Measurements from ENCODE around the gene COMMD2. TPM values are rescaled to one million over a fixed set of nuclear protein-coding genes. Genes with fewer than 3 reads are reported as not detected.
A peak's percentile ranks its signal among the peaks of the same experiment; 100 is the strongest.

Gene COMMD2
- total and polyA plus RNA-seq, 2 of the 4 experiments (the other 2 are of a cell fraction): 23.6 to 46.1 TPM

- Histone ChIP-seq H3K4me2 (ENCODE audit: low read depth, low read length) (no peak overlapping the region), H3K4ac (ENCODE audit: low read depth, low read length) (peak overlapping the region; percentile 51; the same call in 1 of the 2 replicates), H3K4me3 (ENCODE audit: insufficient read depth, low read depth, low read length) (no peak overlapping the region), H4K91ac (ENCODE audit: insufficient read depth, low read depth, low read length) (no peak overlapping the region; the same call in 1 of the 2 replicates), H3K9me1 (ENCODE audit: insufficient read depth, low read length) (peaks cover 13% of the 10 kb centered on the region), H3K79me1 (ENCODE audit: low read depth in 1 of 2, low read length in 2 of 2) (peaks cover 0 to 3% of the 10 kb centered on the region in 2 experiments; a peak in 1 of 4 replicates), H3K18ac (ENCODE audit: low read depth, low read length) (peak overlapping the region; percentile 25; the same call in 1 of the 2 replicates), H3K27me3 (ENCODE audit: control insufficient read depth, insufficient read depth, low read length) (no peaks in the 10 kb centered on the region), H4K5ac (ENCODE audit: low read depth, low read length) (no peak overlapping the region), H3K9me3 (ENCODE audit: control insufficient read depth, insufficient read depth, low read length) (no peaks in the 10 kb centered on the region), H2BK15ac (ENCODE audit: low read depth, low read length) (peak overlapping the region; percentile 53; the same call in 1 of the 3 replicates), H2BK20ac (ENCODE audit: low read depth, low read length) (peak overlapping the region; percentile 38; the same call in 1 of the 2 replicates), H3K14ac (replicated peaks; ENCODE audit: low read depth, low read length) (peak overlapping the region; percentile 2; the same call in 1 of the 2 replicates), H3K56ac (ENCODE audit: extremely low read depth, insufficient read depth, low read length) (no peak overlapping the region; the same call in 1 of the 2 replicates), H3K4me1 (ENCODE audit: control insufficient read depth, insufficient read depth, low read length) (peaks cover 8% of the 10 kb centered on the region), H4K8ac (ENCODE audit: low read depth in 2 of 2, low read length in 2 of 2) (peak overlapping the region in 1 of 2 experiments; percentile 59; a peak in 2 of 4 replicates), H4K20me1 (ENCODE audit: insufficient read depth, low read length) (no peaks in the 10 kb centered on the region), H2AK5ac (ENCODE audit: low read depth, low read length) (peak overlapping the region; percentile 6; the same call in 1 of the 2 replicates), H3K36me3 (ENCODE audit: control insufficient read depth, insufficient read depth, low read length) (no peaks in the 10 kb centered on the region), H2AK9ac (replicated peaks; ENCODE audit: low read depth, low read length, poor library complexity) (no peak overlapping the region), H3K27ac (ENCODE audit: insufficient read depth, low read length) (no peak overlapping the region), H2BK5ac (ENCODE audit: low read depth, low read length, poor library complexity, severe bottlenecking) (no peak overlapping the region), H3K23ac (ENCODE audit: low read depth, low read length) (no peak overlapping the region), H2AFZ (replicated peaks; ENCODE audit: low read length, poor library complexity) (no peak overlapping the region), H2BK120ac (ENCODE audit: low read depth, low read length) (peak overlapping the region; percentile 16), H3K9ac (ENCODE audit: low read depth, low read length) (no peak overlapping the region)
- TF ChIP-seq MAFK (IDR thresholded peaks at IDR 0.05; ENCODE audit: low read depth, low read length) (no peak), CHD1 (IDR thresholded peaks at IDR 0.05; ENCODE audit: low read depth, low read length) (no peak), USF2 (IDR thresholded peaks at IDR 0.05; ENCODE audit: low read depth, low read length) (no peak), FOS (IDR thresholded peaks at IDR 0.05; ENCODE audit: low read depth, low read length) (no peak), ELK1 (IDR thresholded peaks at IDR 0.05; ENCODE audit: borderline replicate concordance, low read depth, low read length) (no peak), RAD21 (IDR thresholded peaks at IDR 0.05; ENCODE audit: low read length) (no peak), CTCF (conservative IDR thresholded peaks at IDR 0.05; ENCODE audit: low read depth, low read length) (no peak), MXI1 (IDR thresholded peaks at IDR 0.05; ENCODE audit: borderline replicate concordance, low read depth, low read length) (no peak), BHLHE40 (IDR thresholded peaks at IDR 0.05; ENCODE audit: low read depth, low read length) (no peak), RCOR1 (IDR thresholded peaks at IDR 0.05; ENCODE audit: insufficient replicate concordance, low read length) (no peak), CEBPB (IDR thresholded peaks at IDR 0.05; ENCODE audit: low read depth, low read length) (no peak), MAZ (IDR thresholded peaks at IDR 0.05; ENCODE audit: borderline replicate concordance, low read depth, low read length) (no peak), POLR2A (IDR thresholded peaks at IDR 0.05; ENCODE audit: low read depth, low read length) (no peak), RFX5 (IDR thresholded peaks at IDR 0.05; ENCODE audit: low read depth, low read length) (no peak), NFE2L2 (IDR thresholded peaks at IDR 0.05; ENCODE audit: low read depth, low read length) (no peak), SMC3 (IDR thresholded peaks at IDR 0.05; ENCODE audit: low read depth, low read length) (no peak)
- CTCF ChIA-PET: interaction anchor here (0.6 to 1.7 kb wide), 3 partner anchors 11 to 429 kb away, joined by 3 to 6 read pairs (median 4); no protein-coding TSS in a partner anchor
- ATAC-seq (ENCODE audit: low read depth): no peak
- in situ Hi-C loops (cut with MboI; ENCODE audit: low sequenced_read_pairs) (no loop called here), intact Hi-C loops (cut with micrococcal nuclease) (no loop called here), dilution Hi-C loops (cut with HindIII; ENCODE audit: low sequenced_read_pairs, unreplicated experiment) (no loop called here)
- no peak for DNase-seq
- no CpG with 5 or more reads among the region's 3 CpGs for WGBS, 2 experiments (ENCODE audit: extremely low coverage in 2 of 2, insufficient read length in 1 of 2)
- POLR2A ChIA-PET (ENCODE audit: unreplicated experiment): no interaction called here
- BruUV-seq (replicated peaks): no TSS peak
These were observed 29.5 kb upstream of the COMMD2 start for GRCh38 chr3:149781741-149782140.

Data from IMR-90 (cell line).